Esophagus muscularis mucosa (tissue), 4 donors: ENCODE measurements around the gene NCOA6. TPM values are rescaled to one million over a fixed set of nuclear protein-coding genes. Genes with fewer than 3 reads are reported as not detected.
"Not testable (repeated sequence)": the region's sequence is repeated elsewhere in the genome, so short reads cannot be mapped to it uniquely, and the experiment has no call there.

Experiments used
- DNase-seq: peaks from one replicate; pipeline ENCODE4 v3.0.0-alpha.2; 2017; ENCODE audit errors: extremely low spot score
- H3K27ac ChIP-seq, 4 donors: fragments of 200-600 bp; sonication (generic); replicated peaks in 1 of 4; 1 replicate in 3 of 4; 2 replicates in 1 of 4; pipeline ENCODE4 v1.5.1; 2016 to 2019; ENCODE audit warnings: mild to moderate bottlenecking in 1 of 4
- H3K27me3 ChIP-seq, 4 donors: fragments of 200-600 bp; sonication (generic); one replicate each; pipeline versions ENCODE4 v1.5.1 to v1.6.0; 2016 to 2019
- H3K36me3 ChIP-seq, 4 donors: fragments of 200-600 bp; sonication (generic); one replicate each; pipeline ENCODE4 v1.5.1; 2016 to 2019
- H3K4me1 ChIP-seq, 4 donors: fragments of 200-600 bp; sonication (generic); one replicate each; pipeline ENCODE4 v1.5.1; 2016 to 2019
- H3K4me3 ChIP-seq, 4 donors: fragments of 200-600 bp; sonication (generic); 1 replicate in 2 of 4; 2 replicates in 2 of 4; pipeline ENCODE4 v1.5.1; 2016 to 2019; ENCODE audit warnings: mild to moderate bottlenecking in 4 of 4, moderate library complexity in 1 of 4
- H3K9me3 ChIP-seq, 4 donors: fragments of 200-600 bp; sonication (generic); 1 replicate in 3 of 4; 2 replicates in 1 of 4; pipeline ENCODE4 v1.5.1; 2016 to 2019
- EP300 ChIP-seq: sonication (generic); formaldehyde crosslinking; IDR thresholded peaks from one replicate; pipeline ENCODE4 v1.6.1; 2017; ENCODE audit warnings: antibody characterized with exemption
- POLR2A ChIP-seq: fragments of 450-650 bp; IDR thresholded peaks from one replicate; pipeline ENCODE4 v1.6.1; 2017; ENCODE audit warnings: antibody characterized with exemption, moderate library complexity, mild to moderate bottlenecking, low read depth
- POLR2AphosphoS5 ChIP-seq, 2 donors: sonication (generic); formaldehyde crosslinking; IDR thresholded peaks; one replicate each; pipeline ENCODE4 v1.6.1; 2017; ENCODE audit warnings: antibody characterized with exemption in 2 of 2
- WGBS: methylation state at CpG from one replicate; pipeline ENCODE4 v1.1.5; 2018; 5-methylcytosine and 5-hydroxymethylcytosine counted together
- intact Hi-C: fragments of 100-400 bp; cut with DNase I; formaldehyde crosslinking; loops from one replicate; pipeline ENCODE4 v1.15.1; 2023
- total RNA-seq, 4 donors: library from RNA; depleted of rRNA; stranded (reverse); fragments of >200 nt; gene quantifications; one replicate each; pipeline versions ENCODE4 v1.1.0 to v1.2.1, GENCODE V29; 2016
- TF ChIP-seq, protein P1 (sequence below), 3 experiments: fragments of 200-600 bp in 2 of 3; fragments of 450-650 bp in 1 of 3; sonication (generic) in 2 of 3; IDR thresholded peaks; one replicate each; pipeline ENCODE4 v1.5.1; 2017 to 2019; ENCODE audit warnings: antibody characterized with exemption in 3 of 3, mild to moderate bottlenecking in 2 of 3, moderate library complexity in 1 of 3

NCOA6 gene
- total RNA-seq, 4 donors from 2014 or later = 14.9 to 30.2 (median 23.3) TPM

DNA sequence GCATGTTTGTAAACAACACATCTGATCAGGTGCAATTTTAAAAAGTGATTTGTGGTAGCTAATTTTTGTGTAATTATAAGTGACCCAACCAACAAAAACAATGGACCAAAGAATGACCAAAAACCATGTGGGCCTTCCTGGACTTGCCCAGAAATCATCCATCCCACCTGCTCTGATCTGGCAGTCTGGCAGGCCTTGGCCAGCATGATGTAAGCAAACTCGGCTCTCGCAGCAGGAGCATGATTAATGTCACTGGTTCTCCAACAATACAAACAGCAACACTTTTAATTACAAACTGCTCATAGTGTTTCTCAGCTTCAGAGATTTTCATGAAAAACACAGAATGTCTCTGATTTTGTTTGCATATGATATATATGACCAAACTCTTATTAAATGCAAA lies 105.2 kb downstream of the NCOA6 start:
- Histone ChIP-seq H3K4me3 (no peak overlapping the region), H3K36me3 (peaks cover 8 to 55% (median 44%) of the 10 kb centered on the region in 4 donors), H3K9me3 (no peaks in the 10 kb centered on the region), H3K27me3 (no peaks in the 10 kb centered on the region), H3K27ac (no peak overlapping the region), H3K4me1 (peaks cover 14 to 16% (median 16%) of the 10 kb centered on the region in 4 donors)
- peak in 1 of 2 donors; percentile 36 for TF ChIP-seq POLR2AphosphoS5 (IDR thresholded peaks at IDR 0.05)
- TF ChIP-seq, protein P1, sequence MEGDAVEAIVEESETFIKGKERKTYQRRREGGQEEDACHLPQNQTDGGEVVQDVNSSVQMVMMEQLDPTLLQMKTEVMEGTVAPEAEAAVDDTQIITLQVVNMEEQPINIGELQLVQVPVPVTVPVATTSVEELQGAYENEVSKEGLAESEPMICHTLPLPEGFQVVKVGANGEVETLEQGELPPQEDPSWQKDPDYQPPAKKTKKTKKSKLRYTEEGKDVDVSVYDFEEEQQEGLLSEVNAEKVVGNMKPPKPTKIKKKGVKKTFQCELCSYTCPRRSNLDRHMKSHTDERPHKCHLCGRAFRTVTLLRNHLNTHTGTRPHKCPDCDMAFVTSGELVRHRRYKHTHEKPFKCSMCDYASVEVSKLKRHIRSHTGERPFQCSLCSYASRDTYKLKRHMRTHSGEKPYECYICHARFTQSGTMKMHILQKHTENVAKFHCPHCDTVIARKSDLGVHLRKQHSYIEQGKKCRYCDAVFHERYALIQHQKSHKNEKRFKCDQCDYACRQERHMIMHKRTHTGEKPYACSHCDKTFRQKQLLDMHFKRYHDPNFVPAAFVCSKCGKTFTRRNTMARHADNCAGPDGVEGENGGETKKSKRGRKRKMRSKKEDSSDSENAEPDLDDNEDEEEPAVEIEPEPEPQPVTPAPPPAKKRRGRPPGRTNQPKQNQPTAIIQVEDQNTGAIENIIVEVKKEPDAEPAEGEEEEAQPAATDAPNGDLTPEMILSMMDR (IDR thresholded peaks at IDR 0.05) = no peak
- no peak for DNase-seq
- WGBS = 37% methylated on average over 2 of the region's 2 CpGs
- intact Hi-C loops = no loop called here

DNA sequence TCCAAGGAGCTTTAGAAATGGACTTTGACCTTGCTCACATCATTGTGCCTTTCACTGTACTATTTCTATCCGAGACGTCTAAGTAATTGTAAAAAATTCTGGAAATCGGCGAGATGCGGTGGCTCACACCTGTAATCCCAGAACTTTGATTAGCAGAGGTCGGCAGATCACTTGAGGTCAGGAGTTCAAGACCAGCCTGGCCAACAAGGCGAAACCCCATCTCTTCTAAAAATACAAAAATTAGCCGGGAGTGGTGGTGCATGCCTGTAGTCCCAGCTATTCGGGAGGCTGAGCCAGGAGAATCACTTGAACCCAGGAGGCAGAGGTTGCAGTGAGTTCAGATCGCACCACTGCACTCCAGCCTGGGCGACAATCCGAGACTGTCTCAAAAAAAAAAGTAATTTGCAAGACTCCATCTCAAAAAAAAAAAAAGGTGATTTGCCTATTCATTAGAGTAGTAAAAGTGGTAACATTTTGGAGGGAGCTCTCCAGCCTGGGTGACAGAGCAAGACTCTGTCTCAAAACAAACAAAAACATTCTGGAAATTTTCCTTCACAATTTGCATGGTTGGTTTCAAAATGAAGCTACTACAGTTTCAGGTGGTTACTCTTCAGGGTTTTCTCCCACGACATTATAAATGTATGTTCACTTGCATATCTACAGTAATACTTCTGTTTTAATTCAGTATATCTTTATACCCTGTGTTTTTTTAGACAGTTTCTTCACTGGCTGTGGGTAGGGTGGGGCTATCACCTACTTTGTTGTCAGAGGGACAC lies 106.0 kb downstream of the NCOA6 start:
- H3K4me3 ChIP-seq, intact Hi-C loops, H3K9me3 ChIP-seq, H3K27ac ChIP-seq, H3K27me3 ChIP-seq, DNase-seq: not testable (repeated sequence)
- Histone ChIP-seq H3K4me1 (peaks cover 10 to 16% (median 16%) of the 10 kb centered on the region in 4 donors), H3K36me3 (peaks cover 4 to 55% (median 42%) of the 10 kb centered on the region in 4 donors)
- WGBS = 95% methylated on average over 13 of the region's 13 CpGs

DNA sequence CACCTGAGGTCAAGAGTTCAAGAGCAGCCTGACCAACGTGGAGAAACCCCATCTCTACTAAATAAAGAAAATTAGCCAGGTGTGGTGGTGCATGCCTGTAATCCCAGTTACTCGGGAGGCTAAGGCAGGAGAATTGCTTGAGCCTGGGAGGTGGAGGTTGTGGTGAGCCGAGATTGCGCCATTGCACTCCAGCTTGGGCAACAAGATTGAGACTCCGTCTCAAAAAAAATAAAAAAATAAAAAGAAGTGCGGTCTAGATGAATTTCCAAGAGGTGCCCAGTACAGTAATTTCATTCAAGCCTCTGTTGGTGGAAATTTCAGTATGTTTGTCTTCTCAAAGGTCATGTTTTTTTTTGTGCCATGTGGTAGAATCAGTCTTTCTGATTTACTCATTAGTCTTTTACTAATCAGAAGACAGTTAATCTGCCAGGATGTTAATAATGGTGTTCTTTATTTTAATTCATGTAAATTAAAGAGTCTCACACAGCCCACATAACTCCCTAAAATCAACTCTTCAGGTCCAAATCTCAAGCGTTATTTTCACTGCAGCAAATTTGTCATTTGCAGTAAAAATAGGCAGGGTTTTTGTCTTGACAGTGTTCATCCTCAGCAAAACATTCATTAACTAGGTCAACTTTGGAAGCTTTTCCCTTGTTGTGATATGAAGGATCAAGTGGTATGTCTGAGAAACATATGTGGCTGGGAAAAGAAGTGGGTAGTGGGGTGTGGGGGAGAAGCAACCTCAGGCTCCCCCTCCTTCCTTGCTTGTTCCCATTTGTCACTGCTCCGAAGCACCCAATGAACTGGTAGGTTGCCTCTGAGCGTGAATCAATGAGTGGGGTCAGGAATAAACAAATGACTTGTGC lies 108.0 kb downstream of the NCOA6 start:
- TF ChIP-seq EP300 (no peak), POLR2A (no peak), POLR2AphosphoS5 (IDR thresholded peaks at IDR 0.05) (no peak)
- TF ChIP-seq, protein P1 (IDR thresholded peaks at IDR 0.05) = no peak
- DNase-seq = no peak
- Histone ChIP-seq H3K27ac (no peak overlapping the region), H3K4me1 (peaks cover 16 to 22% (median 20%) of the 10 kb centered on the region in 4 donors), H3K4me3 (no peak overlapping the region), H3K36me3 (peaks cover 0 to 50% (median 41%) of the 10 kb centered on the region in 4 donors), H3K27me3 (no peaks in the 10 kb centered on the region), H3K9me3 (no peaks in the 10 kb centered on the region)
- intact Hi-C loops = no loop called here
- 88% methylated on average over 9 of the region's 9 CpGs for WGBS

DNA sequence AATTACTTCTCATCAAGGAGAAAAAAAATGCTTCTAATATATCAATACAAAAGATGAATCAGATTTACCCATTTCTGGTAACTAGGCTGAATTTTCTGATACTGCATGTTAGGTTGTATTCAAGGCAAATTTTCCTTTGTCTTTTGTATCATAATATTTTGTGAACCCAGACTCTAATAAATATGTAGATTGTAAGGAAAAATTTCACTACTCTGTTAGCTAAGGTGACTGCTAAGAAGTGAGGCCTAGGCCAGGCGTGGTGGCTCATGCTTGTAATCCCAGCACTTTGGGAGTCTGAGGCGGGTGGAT lies 108.6 kb downstream of the NCOA6 start:
- DNase-seq = no peak
- H3K4me1 ChIP-seq = peaks cover 16 to 22% (median 20%) of the 10 kb centered on the region in 4 donors

DNA sequence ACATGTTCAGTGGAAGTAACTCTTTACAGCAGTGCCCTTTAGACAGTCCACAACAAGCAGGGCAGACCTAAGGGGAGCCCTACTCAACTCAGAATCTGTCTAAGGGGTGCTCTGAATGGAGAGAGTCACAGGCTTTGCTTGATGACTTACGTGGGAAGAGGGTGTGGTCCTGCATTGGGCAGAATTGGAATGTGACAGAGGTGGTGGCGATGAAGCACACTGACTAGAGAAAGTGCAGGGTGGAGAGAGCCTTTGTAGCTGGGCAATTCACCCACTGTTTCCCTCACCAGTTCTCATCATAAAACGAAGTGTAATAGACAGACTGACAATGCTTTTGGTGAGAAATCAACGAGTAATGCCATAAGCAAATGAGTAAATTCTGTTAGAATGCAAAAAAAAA lies 110.1 kb downstream of the NCOA6 start:
- H3K9me3 ChIP-seq = no peaks in the 10 kb centered on the region
- H3K4me3 ChIP-seq = no peak overlapping the region
- no peak overlapping the region for H3K27ac ChIP-seq
- TF ChIP-seq POLR2A = no peak
- no peak for TF ChIP-seq EP300
- TF ChIP-seq, protein P1 (IDR thresholded peaks at IDR 0.05) = no peak
- TF ChIP-seq POLR2AphosphoS5 (IDR thresholded peaks at IDR 0.05) = no peak
- H3K36me3 ChIP-seq = peaks cover 0 to 66% (median 44%) of the 10 kb centered on the region in 4 donors
- no peak for DNase-seq
- WGBS = 97% methylated on average over 4 of the region's 4 CpGs
- no peaks in the 10 kb centered on the region for H3K27me3 ChIP-seq
- intact Hi-C loops = no loop called here
- peaks cover 14 to 25% (median 18%) of the 10 kb centered on the region in 4 donors for H3K4me1 ChIP-seq

More for the DNA sequence above, 108.6 kb downstream of the NCOA6 start:
- no peak overlapping the region for H3K27ac ChIP-seq
- H3K9me3 ChIP-seq = no peaks in the 10 kb centered on the region
- 100% methylated on average over 2 of the region's 2 CpGs for WGBS
- intact Hi-C loops = no loop called here
- H3K27me3 ChIP-seq = no peaks in the 10 kb centered on the region
- H3K36me3 ChIP-seq = peaks cover 0 to 52% (median 43%) of the 10 kb centered on the region in 4 donors
- H3K4me3 ChIP-seq = no peak overlapping the region
- no peak for TF ChIP-seq EP300
- no peak for TF ChIP-seq POLR2A
- TF ChIP-seq, protein P1 (IDR thresholded peaks at IDR 0.05) = no peak
- TF ChIP-seq POLR2AphosphoS5 (IDR thresholded peaks at IDR 0.05) = no peak

DNA sequence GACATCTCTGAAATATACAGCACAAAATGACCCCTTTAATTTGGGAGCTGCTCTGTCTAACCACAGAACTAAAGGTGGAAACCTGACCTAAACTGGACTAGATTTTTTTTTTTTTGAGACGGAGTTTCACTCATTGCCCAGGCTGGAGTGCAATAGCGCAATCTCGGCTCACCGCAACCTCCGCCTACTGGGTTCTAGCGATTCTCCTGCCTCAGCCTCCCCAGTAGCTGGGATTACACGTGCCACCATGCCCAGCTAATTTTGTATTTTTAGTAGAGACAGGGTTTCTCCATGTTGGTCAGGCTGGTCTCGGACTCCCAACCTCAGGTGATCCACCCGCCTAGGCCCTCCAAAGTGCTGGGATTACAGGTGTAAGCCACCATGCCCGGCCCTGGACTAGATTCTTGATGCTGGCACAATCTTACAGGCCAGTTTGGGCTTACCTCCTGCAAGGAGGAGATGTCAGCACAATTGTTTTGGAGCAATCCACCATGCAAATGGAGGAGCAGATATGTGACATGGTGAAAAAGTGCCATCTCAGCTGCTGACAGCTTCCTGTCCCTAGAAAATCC lies 111.4 kb downstream of the NCOA6 start:
- 98% methylated on average over 9 of the region's 10 CpGs for WGBS
- H3K27me3 ChIP-seq, DNase-seq, H3K9me3 ChIP-seq, intact Hi-C loops, H3K4me3 ChIP-seq: not testable (repeated sequence)
- Histone ChIP-seq H3K27ac (peak overlapping the region in 1 of 4 donors; percentile 0), H3K36me3 (peaks cover 0 to 66% (median 43%) of the 10 kb centered on the region in 4 donors), H3K4me1 (peaks cover 13 to 30% (median 22%) of the 10 kb centered on the region in 4 donors)
